Stimulated activated CD8-positive, alpha-beta memory T cell treated with anti-CD3 and anti-CD28 coated beads, Interleukin-12 subunit alpha, Interleukin-12 subunit beta, amount 100 ng/mL, for 24 hours (primary cell): ENCODE measurements around the gene NLRP1.

Experiments
- DNase-seq: peaks from one replicate; pipeline ENCODE4 v3.0.0-alpha.2; 2020; ENCODE audit errors: extremely low read depth

Gene NLRP1

GRCh38 chr17:5478992-5479391 lies 105.3 kb downstream of the NLRP1 start:
- DNase-seq: no peak

- no peak for DNase-seq
Measured at GRCh38 chr17:5473906-5474305, 110.4 kb downstream of the NLRP1 start.

GRCh38 chr17:5472511-5472910 lies 111.8 kb downstream of the NLRP1 start:
- no peak for DNase-seq

- no peak for DNase-seq
Measured at GRCh38 chr17:5468075-5468473, 116.2 kb downstream of the NLRP1 start.

- no peak for DNase-seq
Measured at GRCh38 chr17:5467416-5467815, 116.9 kb downstream of the NLRP1 start.

GRCh38 chr17:5466295-5466694 lies 118.0 kb downstream of the NLRP1 start:
- no peak for DNase-seq

GRCh38 chr17:5464717-5465507 lies 119.4 kb downstream of the NLRP1 start:
- DNase-seq: no peak
